SU-DHL-6 (cell line): ENCODE data around the gene C12orf60.

Source experiments
- H2AFZ ChIP-seq: fragments of 200-600 bp; sonication (generic); 2 replicates; pipeline ENCODE4 v1.6.1; 2014; ENCODE audit warnings: low read depth, mild to moderate bottlenecking, moderate library complexity, mixed read lengths, antibody characterized with exemption, low read length; ENCODE audit not compliant: severe bottlenecking
- H3F3A ChIP-seq: fragments of 200-600 bp; shearing (Covaris generic); 2 replicates; pipeline ENCODE4 v1.6.0; 2016; ENCODE audit warnings: antibody characterized with exemption, mild to moderate bottlenecking; ENCODE audit not compliant: insufficient read depth
- H3K27ac ChIP-seq: fragments of 200-600 bp; sonication (generic); 2 replicates; pipeline ENCODE4 v1.5.1; 2016; ENCODE audit warnings: low read depth, mild to moderate bottlenecking, low read length, moderate library complexity, mixed read lengths
- H3K27me3 ChIP-seq: fragments of 200-600 bp; sonication (generic), shearing (Covaris generic); 2 replicates; pipeline ENCODE4 v1.6.0; 2014; ENCODE audit warnings: mild to moderate bottlenecking, low read length
- H3K36me3 ChIP-seq: fragments of 200-600 bp; sonication (generic); 2 replicates; pipeline ENCODE4 v1.6.1; 2014; ENCODE audit warnings: mild to moderate bottlenecking, low read length, mixed read lengths
- H3K4me2 ChIP-seq: fragments of 300-600, 200-600 bp; shearing (Covaris generic), sonication (generic); 2 replicates; pipeline ENCODE4 v1.6.0; 2014; ENCODE audit warnings: low read length, low read depth, mild to moderate bottlenecking; ENCODE audit not compliant: poor library complexity, severe bottlenecking
- H3K4me3 ChIP-seq: fragments of 200-600 bp; sonication (generic); 2 replicates; pipeline ENCODE4 v1.5.1; 2014; ENCODE audit warnings: antibody characterized with exemption, low read length, mild to moderate bottlenecking, mixed read lengths; ENCODE audit not compliant: insufficient read depth, poor library complexity, severe bottlenecking
- H3K79me2 ChIP-seq: fragments of 200-600 bp; sonication (generic); 2 replicates; pipeline ENCODE4 v1.6.1; 2014; ENCODE audit warnings: mild to moderate bottlenecking, low read length, moderate library complexity; ENCODE audit not compliant: insufficient read depth
- H3K9ac ChIP-seq: fragments of 200-600 bp; sonication (generic); 2 replicates; pipeline ENCODE4 v1.7.0; 2014; ENCODE audit warnings: mild to moderate bottlenecking, low read length
- H3K9me2 ChIP-seq: fragments of 200-600 bp; sonication (generic); replicated peaks from 2 replicates; pipeline ENCODE4 v1.6.1; 2014; ENCODE audit warnings: low read length; ENCODE audit not compliant: insufficient read depth
- H3K9me3 ChIP-seq: fragments of 200-600 bp; sonication (generic); 2 replicates; pipeline ENCODE4 v1.6.1; 2014; ENCODE audit warnings: low read length, mixed read lengths; ENCODE audit not compliant: insufficient read depth
- H4K20me1 ChIP-seq: fragments of 200-600 bp; sonication (generic); 2 replicates; pipeline ENCODE4 v1.6.1; 2014; ENCODE audit warnings: low read depth, mild to moderate bottlenecking, antibody characterized with exemption, low read length, moderate library complexity, mixed read lengths
- EZH2phosphoT487 ChIP-seq: fragments of 200-600 bp; sonication (generic), shearing (Covaris generic); conservative IDR thresholded peaks from 2 replicates; pipeline ENCODE4 v1.6.1; 2018; ENCODE audit warnings: mild to moderate bottlenecking, antibody characterized with exemption, low read length, moderate library complexity, mixed read lengths
- TF ChIP-seq, protein P1 (sequence below): fragments of 200-600 bp; sonication (generic); IDR thresholded peaks from one replicate; pipeline ENCODE4 v1.5.1; 2017; ENCODE audit warnings: antibody characterized with exemption, mild to moderate bottlenecking, low read length, moderate library complexity; ENCODE audit not compliant: insufficient read depth, poor library complexity, severe bottlenecking

C12orf60 gene

DNA sequence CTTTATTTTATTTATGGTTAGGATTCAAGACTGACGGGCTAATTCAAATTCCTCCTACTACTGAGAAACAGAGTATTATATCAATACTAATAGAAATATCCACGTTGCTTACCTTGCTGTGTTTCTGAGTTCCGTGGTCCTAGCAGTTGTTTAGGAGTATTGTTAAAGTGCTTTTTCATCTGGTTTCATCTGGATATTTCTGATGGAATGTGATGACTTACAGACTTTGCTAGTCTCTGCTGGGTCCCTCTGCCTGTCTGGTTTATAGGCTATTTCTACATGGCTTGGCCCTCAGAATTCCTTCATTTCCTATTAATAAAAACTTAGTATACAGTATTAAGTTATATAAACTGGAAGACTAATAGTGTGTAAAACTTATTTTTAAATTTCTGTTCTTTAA is 10.5 kb downstream of the C12orf60 start, which contains the start of gene SMCO3:
TSS of gene SMCO3 (minus strand) at position 169 of the 400 bp plus-strand sequence. CDS start 7,502 bp downstream, outside the sequence.
- Histone ChIP-seq H3K9ac (no peak within 1 kb of the TSS), H3K4me3 (no peak within 1 kb of the TSS), H2AFZ (no peak within 1 kb of the TSS), H3K9me3 (no peaks in the 10 kb centered on the region), H3K4me2 (no peak within 1 kb of the TSS), H3K9me2 (no peaks in the 10 kb centered on the region), H3K27me3 (no peaks in the 10 kb centered on the region), H3K27ac (no peak within 1 kb of the TSS), H3K36me3 (no peaks in the 10 kb centered on the region), H3K79me2 (no peaks in the 10 kb centered on the region), H3F3A (no peaks in the 10 kb centered on the region), H4K20me1 (no peaks in the 10 kb centered on the region)
- TF ChIP-seq, protein P1, sequence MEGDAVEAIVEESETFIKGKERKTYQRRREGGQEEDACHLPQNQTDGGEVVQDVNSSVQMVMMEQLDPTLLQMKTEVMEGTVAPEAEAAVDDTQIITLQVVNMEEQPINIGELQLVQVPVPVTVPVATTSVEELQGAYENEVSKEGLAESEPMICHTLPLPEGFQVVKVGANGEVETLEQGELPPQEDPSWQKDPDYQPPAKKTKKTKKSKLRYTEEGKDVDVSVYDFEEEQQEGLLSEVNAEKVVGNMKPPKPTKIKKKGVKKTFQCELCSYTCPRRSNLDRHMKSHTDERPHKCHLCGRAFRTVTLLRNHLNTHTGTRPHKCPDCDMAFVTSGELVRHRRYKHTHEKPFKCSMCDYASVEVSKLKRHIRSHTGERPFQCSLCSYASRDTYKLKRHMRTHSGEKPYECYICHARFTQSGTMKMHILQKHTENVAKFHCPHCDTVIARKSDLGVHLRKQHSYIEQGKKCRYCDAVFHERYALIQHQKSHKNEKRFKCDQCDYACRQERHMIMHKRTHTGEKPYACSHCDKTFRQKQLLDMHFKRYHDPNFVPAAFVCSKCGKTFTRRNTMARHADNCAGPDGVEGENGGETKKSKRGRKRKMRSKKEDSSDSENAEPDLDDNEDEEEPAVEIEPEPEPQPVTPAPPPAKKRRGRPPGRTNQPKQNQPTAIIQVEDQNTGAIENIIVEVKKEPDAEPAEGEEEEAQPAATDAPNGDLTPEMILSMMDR, result no peak
- TF ChIP-seq EZH2phosphoT487, result no peak

DNA sequence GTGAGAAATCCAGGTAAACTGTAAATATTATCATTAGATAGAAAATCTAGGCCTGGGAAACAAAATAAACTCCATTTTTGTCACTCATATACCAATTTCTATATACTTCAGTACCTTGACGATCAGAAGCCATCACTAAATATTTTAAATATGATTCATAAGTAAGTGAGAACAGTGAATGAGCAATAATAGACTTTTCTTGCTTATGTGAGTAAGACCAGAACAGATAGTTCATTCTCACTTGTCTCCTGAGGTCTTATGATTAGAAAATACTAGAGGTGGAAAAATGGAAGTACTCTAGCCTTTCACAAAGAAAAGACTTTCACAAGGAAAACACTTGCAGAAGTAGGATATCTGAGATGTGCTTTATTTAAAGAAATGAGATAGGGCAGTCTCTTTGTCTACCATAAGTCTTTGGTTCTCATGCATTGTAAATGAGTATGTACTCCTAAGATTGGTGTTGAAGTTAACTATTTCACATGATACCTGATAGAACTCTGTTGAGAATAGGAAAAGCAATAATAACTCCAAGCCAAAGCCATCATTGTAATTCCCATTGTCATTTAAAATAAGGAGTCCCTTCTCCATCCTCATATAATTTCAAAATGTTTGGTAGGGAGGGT is 20.7 kb downstream of the C12orf60 start:
- H3K4me2 ChIP-seq, result no peak overlapping the region
- no peaks in the 10 kb centered on the region for H3K36me3 ChIP-seq
- no peak overlapping the region for H3K4me3 ChIP-seq
- no peak overlapping the region for H3K9ac ChIP-seq
- no peaks in the 10 kb centered on the region for H3K79me2 ChIP-seq
- H4K20me1 ChIP-seq, result no peaks in the 10 kb centered on the region
- H3F3A ChIP-seq, result no peaks in the 10 kb centered on the region
- H3K27ac ChIP-seq, result no peak overlapping the region
- no peaks in the 10 kb centered on the region for H3K9me2 ChIP-seq
- TF ChIP-seq EZH2phosphoT487, result no peak
- TF ChIP-seq, protein P1, result no peak
- H3K9me3 ChIP-seq, result no peaks in the 10 kb centered on the region
- H3K27me3 ChIP-seq, result no peaks in the 10 kb centered on the region
- H2AFZ ChIP-seq, result no peak overlapping the region

DNA sequence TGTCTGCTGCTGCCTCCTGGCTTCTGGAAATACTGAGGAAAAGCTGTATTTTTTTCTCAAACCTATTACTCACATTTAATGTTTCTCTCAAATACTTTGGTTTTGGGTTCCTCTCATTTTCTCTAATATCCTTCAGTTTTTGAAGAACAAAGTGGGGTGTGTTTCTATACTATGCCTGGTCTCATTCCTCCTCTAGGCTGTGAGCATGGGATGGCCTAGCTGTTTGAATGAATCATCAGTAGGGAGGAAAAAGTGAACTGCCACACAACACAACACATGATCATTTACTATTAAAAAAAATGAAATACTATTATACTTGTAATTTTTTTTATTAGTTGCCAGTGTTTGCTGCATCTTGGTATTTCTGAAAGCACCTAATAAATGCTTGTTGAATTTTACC is 21.8 kb downstream of the C12orf60 start:
- H3K27me3 ChIP-seq, result no peaks in the 10 kb centered on the region
- H3F3A ChIP-seq, result no peaks in the 10 kb centered on the region
- H3K4me3 ChIP-seq, result no peak overlapping the region
- no peak overlapping the region for H3K27ac ChIP-seq
- no peaks in the 10 kb centered on the region for H3K36me3 ChIP-seq
- H3K9ac ChIP-seq, result no peak overlapping the region
- H2AFZ ChIP-seq, result no peak overlapping the region
- no peaks in the 10 kb centered on the region for H4K20me1 ChIP-seq
- H3K79me2 ChIP-seq, result no peaks in the 10 kb centered on the region
- TF ChIP-seq, protein P1, result no peak
- H3K9me2 ChIP-seq, result no peaks in the 10 kb centered on the region
- H3K9me3 ChIP-seq, result no peaks in the 10 kb centered on the region
- no peak overlapping the region for H3K4me2 ChIP-seq
